Panc1 (cell line): ENCODE results near the gene PTPRCAP. TPM values are rescaled to one million over a fixed set of nuclear protein-coding genes. Genes with fewer than 3 reads are reported as not detected.
"Not testable (repeated sequence)": the region's sequence is repeated elsewhere in the genome, so short reads cannot be mapped to it uniquely, and the experiment has no call there.

Experiments
- ATAC-seq: fragments of 200-7000 bp; cut with Tn5 transposase; 2 replicates; pipeline ENCODE4 v1.9.1; 2020; ENCODE audit warnings: mild to moderate bottlenecking, moderate library complexity
- BruUV-seq: library from RNA; stranded (reverse); fragments of 400-500 nt; replicated peaks from 2 replicates; lab custom pipeline; 2021; lab: Mats Ljungman, UMichigan
- CTCF ChIA-PET: fragments of 300-600 bp; sonication (Branson Sonifier 250); formaldehyde crosslinking; loops from one replicate; lab custom pipeline; 2022; ENCODE audit warnings: antibody characterized with exemption; lab: Charles Lee
- POLR2A ChIA-PET: fragments of 300-600 bp; sonication (Branson Sonifier 250); formaldehyde crosslinking; loops from one replicate; lab custom pipeline; 2022; ENCODE audit warnings: antibody characterized with exemption; lab: Charles Lee
- DNase-seq: peaks from one replicate; pipeline ENCODE4 v3.0.0-alpha.2; 2010; ENCODE audit warnings: low read depth, low spot score
- H3K27ac ChIP-seq: 2 replicates; pipeline ENCODE4 v1.5.1; 2011; ENCODE audit warnings: mild to moderate bottlenecking, low read length, inconsistent platforms
- H3K27me3 ChIP-seq: fragments of 200-500 bp; sonication (Bioruptor generic); 2 replicates; pipeline ENCODE4 v1.6.0; 2014; ENCODE audit warnings: low read length, inconsistent platforms; ENCODE audit not compliant: control insufficient read depth, insufficient read depth
- H3K36me3 ChIP-seq: fragments of 200-500 bp; sonication (Bioruptor generic); 2 replicates; pipeline ENCODE4 v1.5.1; 2014; ENCODE audit warnings: inconsistent platforms, mild to moderate bottlenecking, low read length, moderate library complexity; ENCODE audit not compliant: control insufficient read depth, insufficient read depth
- H3K4me1 ChIP-seq: 2 replicates; pipeline ENCODE4 v1.5.1; 2011; ENCODE audit warnings: inconsistent platforms, mild to moderate bottlenecking, low read length, moderate library complexity; ENCODE audit not compliant: control insufficient read depth, insufficient read depth
- H3K4me3 ChIP-seq, 2 experiments: 2 replicates each; pipeline ENCODE4 v1.5.1; 2011 to 2012; ENCODE audit warnings: low read depth in 2 of 2, low read length in 2 of 2, mild to moderate bottlenecking in 2 of 2, inconsistent platforms in 1 of 2, moderate library complexity in 1 of 2
- H3K9me3 ChIP-seq: fragments of 200-500 bp; sonication (Bioruptor generic); 2 replicates; pipeline ENCODE4 v1.5.1; 2014; ENCODE audit warnings: low read depth, mild to moderate bottlenecking, inconsistent platforms, low read length, moderate library complexity; ENCODE audit not compliant: control insufficient read depth, insufficient read depth
- CTCF ChIP-seq: fragments of 450-650 bp; IDR thresholded peaks from 2 replicates; pipeline ENCODE4 v1.5.1; 2017; ENCODE audit warnings: mild to moderate bottlenecking
- POLR2AphosphoS5 ChIP-seq: IDR thresholded peaks from 2 replicates; pipeline ENCODE4 v1.6.1; 2012; ENCODE audit warnings: mild to moderate bottlenecking, low read depth, low read length, moderate library complexity
- SIN3A ChIP-seq: IDR thresholded peaks from 2 replicates; pipeline ENCODE4 v1.6.1; 2012; ENCODE audit warnings: low read depth, mild to moderate bottlenecking, low read length, moderate library complexity, borderline replicate concordance; ENCODE audit not compliant: insufficient read depth
- TCF7L2 ChIP-seq: IDR thresholded peaks from 2 replicates; pipeline ENCODE4 v1.6.1; 2011; ENCODE audit warnings: mild to moderate bottlenecking, low read depth, low read length, inconsistent platforms
- in situ Hi-C: cut with HindIII; loops from 2 replicates; pipeline ENCODE4 v1.10.0; 2016; ENCODE audit warnings: low sequenced_read_pairs, low pct_unique_long_range_greater_than_20kb
- intact Hi-C: fragments of 100-400 bp; cut with micrococcal nuclease; formaldehyde crosslinking; loops from one replicate; pipeline ENCODE4 v1.10.0; 2022; ENCODE audit not compliant: unreplicated experiment
- total RNA-seq: library from RNA; stranded (reverse); gene quantifications from one replicate; pipeline ENCODE4 v1.2.1, GENCODE V29; 2021; ENCODE audit not compliant: unreplicated experiment
- TF ChIP-seq, protein P1 (sequence below), 2 experiments: IDR thresholded peaks; 2 replicates each; pipeline ENCODE4 v1.6.1; 2011 to 2012; ENCODE audit warnings: low read depth in 2 of 2, control low read depth in 1 of 2, low read length in 1 of 2, mild to moderate bottlenecking in 1 of 2, moderate library complexity in 1 of 2; ENCODE audit not compliant: insufficient read depth in 1 of 2

PTPRCAP gene
- total RNA-seq, 1 experiment from 2014 or later: 0.82 TPM

- ChIA-PET CTCF (interaction anchor here (0.5 kb wide), 1 partner anchor 500 kb away, joined by 6 read pairs; no protein-coding TSS in a partner anchor), POLR2A (interaction anchor here (0.6 to 0.7 kb wide), 2 partner anchors 15 to 70 kb away, joined by 3 read pairs; no protein-coding TSS in a partner anchor)
- Histone ChIP-seq H3K27me3 (no peaks in the 10 kb centered on the region), H3K36me3 (no peaks in the 10 kb centered on the region), H3K4me3 (peak within 1 kb of the TSS; percentile 66 to 89), H3K27ac (peak within 1 kb of the TSS; percentile 91), H3K4me1 (peaks cover 15% of the 10 kb centered on the region; the same call in 1 of the 2 replicates), H3K9me3 (no peaks in the 10 kb centered on the region)
- TF ChIP-seq POLR2AphosphoS5 (peak; percentile 71), SIN3A (no peak), TCF7L2 (no peak)
- TF ChIP-seq, protein P1, sequence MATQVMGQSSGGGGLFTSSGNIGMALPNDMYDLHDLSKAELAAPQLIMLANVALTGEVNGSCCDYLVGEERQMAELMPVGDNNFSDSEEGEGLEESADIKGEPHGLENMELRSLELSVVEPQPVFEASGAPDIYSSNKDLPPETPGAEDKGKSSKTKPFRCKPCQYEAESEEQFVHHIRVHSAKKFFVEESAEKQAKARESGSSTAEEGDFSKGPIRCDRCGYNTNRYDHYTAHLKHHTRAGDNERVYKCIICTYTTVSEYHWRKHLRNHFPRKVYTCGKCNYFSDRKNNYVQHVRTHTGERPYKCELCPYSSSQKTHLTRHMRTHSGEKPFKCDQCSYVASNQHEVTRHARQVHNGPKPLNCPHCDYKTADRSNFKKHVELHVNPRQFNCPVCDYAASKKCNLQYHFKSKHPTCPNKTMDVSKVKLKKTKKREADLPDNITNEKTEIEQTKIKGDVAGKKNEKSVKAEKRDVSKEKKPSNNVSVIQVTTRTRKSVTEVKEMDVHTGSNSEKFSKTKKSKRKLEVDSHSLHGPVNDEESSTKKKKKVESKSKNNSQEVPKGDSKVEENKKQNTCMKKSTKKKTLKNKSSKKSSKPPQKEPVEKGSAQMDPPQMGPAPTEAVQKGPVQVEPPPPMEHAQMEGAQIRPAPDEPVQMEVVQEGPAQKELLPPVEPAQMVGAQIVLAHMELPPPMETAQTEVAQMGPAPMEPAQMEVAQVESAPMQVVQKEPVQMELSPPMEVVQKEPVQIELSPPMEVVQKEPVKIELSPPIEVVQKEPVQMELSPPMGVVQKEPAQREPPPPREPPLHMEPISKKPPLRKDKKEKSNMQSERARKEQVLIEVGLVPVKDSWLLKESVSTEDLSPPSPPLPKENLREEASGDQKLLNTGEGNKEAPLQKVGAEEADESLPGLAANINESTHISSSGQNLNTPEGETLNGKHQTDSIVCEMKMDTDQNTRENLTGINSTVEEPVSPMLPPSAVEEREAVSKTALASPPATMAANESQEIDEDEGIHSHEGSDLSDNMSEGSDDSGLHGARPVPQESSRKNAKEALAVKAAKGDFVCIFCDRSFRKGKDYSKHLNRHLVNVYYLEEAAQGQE (IDR thresholded peaks at IDR 0.05; ENCODE audit: insufficient read depth in 1 of 2, low read depth in 2 of 2, low read length in 1 of 2): peak in 1 of 2 experiments; percentile 48; a peak in 1 of 4 replicates
- ATAC-seq (peak; percentile 99), DNase-seq (peak; percentile 97)
- intact Hi-C loops (no loop called here), in situ Hi-C loops (no loop called here)
- BruUV-seq: TSS peak; percentile 91
These were observed 45.6 kb upstream of the PTPRCAP start, which contains the start of gene AIP for GRCh38 chr11:67482827-67483798. TSS of gene AIP (plus strand) at chr11:67483026. CDS start at chr11:67483159, 133 bp downstream.

GRCh38 chr11:67482275-67482826, 44.9 kb upstream of the PTPRCAP start:
- Histone ChIP-seq H3K4me1 (peaks cover 15% of the 10 kb centered on the region; the same call in 1 of the 2 replicates), H3K9me3 (no peaks in the 10 kb centered on the region), H3K27me3 (no peaks in the 10 kb centered on the region), H3K27ac (peak overlapping the region; percentile 91), H3K4me3 (peak overlapping the region; percentile 66 to 89), H3K36me3 (no peaks in the 10 kb centered on the region)
- intact Hi-C loops (no loop called here), in situ Hi-C loops (no loop called here)
- TF ChIP-seq SIN3A (no peak), CTCF (no peak), TCF7L2 (no peak), POLR2AphosphoS5 (no peak)
- TF ChIP-seq, protein P1 (IDR thresholded peaks at IDR 0.05; ENCODE audit: insufficient read depth in 1 of 2, low read depth in 2 of 2, low read length in 1 of 2): no peak
- ATAC-seq: peak; percentile 6; the same call in 1 of the 2 replicates
- no peak for DNase-seq
- CTCF ChIA-PET: interaction anchor here (0.5 kb wide), 1 partner anchor 29 kb away, joined by 6 read pairs; no protein-coding TSS in a partner anchor
- POLR2A ChIA-PET: interaction anchor here (0.6 kb wide), 1 partner anchor 69 kb away, joined by 3 read pairs; no protein-coding TSS in a partner anchor
- BruUV-seq: no TSS peak

DNA sequence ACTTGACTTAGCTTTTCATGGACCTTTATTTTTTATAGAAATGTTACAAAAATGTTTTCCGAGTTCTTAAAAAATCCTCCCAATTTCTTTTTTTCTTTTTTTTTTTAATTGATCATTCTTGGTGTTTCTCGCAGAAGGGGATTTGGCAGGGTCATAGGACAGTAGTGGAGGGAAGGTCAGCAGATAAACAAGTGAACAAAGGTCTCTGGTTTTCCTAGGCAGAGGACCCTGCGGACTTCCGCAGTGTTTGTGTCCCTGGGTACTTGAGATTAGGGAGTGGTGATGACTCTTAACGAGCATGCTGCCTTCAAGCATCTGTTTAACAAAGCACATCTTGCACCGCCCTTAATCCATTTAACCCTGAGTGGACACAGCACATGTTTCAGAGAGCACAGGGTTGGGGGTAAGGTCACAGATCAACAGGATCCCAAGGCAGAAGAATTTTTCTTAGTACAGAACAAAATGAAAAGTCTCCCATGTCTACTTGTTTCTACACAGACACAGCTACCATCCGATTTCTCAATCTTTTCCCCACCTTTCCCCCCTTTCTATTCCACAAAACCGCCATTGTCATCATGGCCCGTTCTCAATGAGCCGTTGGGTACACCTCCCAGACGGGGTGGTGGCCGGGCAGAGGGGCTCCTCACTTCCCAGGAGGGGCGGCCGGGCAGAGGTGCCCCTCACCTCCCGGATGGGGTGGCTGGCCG, 40.0 kb upstream of the PTPRCAP start:
- H3K4me3 ChIP-seq, BruUV-seq, H3K4me1 ChIP-seq, H3K27ac ChIP-seq, DNase-seq, ATAC-seq, H3K36me3 ChIP-seq, in situ Hi-C loops, CTCF ChIA-PET, H3K9me3 ChIP-seq, intact Hi-C loops, H3K27me3 ChIP-seq, POLR2A ChIA-PET: not testable (repeated sequence)
